Measurements from ENCODE around the gene TAF5L. TPM values are rescaled to one million over a fixed set of nuclear protein-coding genes. Genes with fewer than 3 reads are reported as not detected.
"Not testable (repeated sequence)": the region's sequence is repeated elsewhere in the genome, so short reads cannot be mapped to it uniquely, and the experiment has no call there.

TAF5L gene
- polyA plus RNA-seq, 1 experiment = 17.3 TPM

DNA sequence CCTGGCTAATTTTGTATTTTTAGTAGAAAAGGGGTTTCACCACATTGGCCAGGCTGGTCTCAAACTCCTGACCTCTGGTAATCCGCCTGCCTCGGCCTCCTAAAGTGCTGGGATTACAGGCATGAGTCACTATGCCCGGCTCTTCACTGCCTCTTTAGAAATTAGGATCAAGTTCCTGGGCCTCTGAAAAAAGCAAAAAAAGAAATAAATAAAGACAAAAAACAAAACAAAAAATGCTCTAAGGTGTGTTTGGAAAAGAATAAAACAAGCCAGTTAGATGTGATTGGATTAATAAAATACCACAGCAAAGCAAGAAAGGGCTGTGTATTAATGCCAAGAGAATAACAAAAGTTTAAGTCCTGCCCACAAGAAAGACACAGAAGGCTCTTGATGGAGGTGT, 63.2 kb downstream of the TAF5L start:
- ChIA-PET CTCF (no interaction called here), POLR2A (no interaction called here)
- no peak for DNase-seq (ENCODE audit: low read depth, low spot score)
- TF ChIP-seq, protein P1, sequence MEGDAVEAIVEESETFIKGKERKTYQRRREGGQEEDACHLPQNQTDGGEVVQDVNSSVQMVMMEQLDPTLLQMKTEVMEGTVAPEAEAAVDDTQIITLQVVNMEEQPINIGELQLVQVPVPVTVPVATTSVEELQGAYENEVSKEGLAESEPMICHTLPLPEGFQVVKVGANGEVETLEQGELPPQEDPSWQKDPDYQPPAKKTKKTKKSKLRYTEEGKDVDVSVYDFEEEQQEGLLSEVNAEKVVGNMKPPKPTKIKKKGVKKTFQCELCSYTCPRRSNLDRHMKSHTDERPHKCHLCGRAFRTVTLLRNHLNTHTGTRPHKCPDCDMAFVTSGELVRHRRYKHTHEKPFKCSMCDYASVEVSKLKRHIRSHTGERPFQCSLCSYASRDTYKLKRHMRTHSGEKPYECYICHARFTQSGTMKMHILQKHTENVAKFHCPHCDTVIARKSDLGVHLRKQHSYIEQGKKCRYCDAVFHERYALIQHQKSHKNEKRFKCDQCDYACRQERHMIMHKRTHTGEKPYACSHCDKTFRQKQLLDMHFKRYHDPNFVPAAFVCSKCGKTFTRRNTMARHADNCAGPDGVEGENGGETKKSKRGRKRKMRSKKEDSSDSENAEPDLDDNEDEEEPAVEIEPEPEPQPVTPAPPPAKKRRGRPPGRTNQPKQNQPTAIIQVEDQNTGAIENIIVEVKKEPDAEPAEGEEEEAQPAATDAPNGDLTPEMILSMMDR (IDR thresholded peaks at IDR 0.05; ENCODE audit: low read depth, low read length) = no peak
- Histone ChIP-seq H3K27ac (ENCODE audit: low read depth, low read length) (no peak overlapping the region), H3K27me3 (ENCODE audit: control insufficient read depth, insufficient read depth, low read length) (no peaks in the 10 kb centered on the region), H3K4me3 (ENCODE audit: low read depth, low read length) (no peak overlapping the region), H3K9me3 (ENCODE audit: control insufficient read depth, insufficient read depth, low read length) (no peaks in the 10 kb centered on the region; the same call in 1 of the 2 replicates)

DNA sequence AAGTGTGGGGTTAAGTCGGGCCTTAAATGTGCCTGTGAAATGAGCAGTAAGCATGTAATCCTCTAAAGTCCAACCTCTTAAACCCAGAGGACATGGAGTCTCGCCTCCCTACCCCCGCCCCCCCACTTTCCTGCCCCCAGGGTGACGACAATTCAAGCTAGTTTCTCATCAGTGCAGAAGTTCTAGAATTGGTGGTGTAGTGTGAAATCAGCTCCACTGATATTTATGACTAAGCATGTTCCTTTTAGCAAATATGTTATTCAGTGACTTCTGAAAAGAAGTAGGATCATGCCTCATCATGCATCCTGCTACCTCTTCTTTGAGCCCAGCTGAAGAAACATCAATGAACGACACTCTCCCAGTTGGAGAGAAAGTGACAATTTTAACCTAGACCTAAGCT, 64.8 kb downstream of the TAF5L start:
- H3K4me3 ChIP-seq (ENCODE audit: low read depth, low read length) = no peak overlapping the region
- DNase-seq (ENCODE audit: low read depth, low spot score) = no peak
- ChIA-PET CTCF (interaction anchor here (0.6 to 1.1 kb wide), 2 partner anchors 22 to 63 kb away, joined by 3 to 4 read pairs; no protein-coding TSS in a partner anchor), POLR2A (no interaction called here)
- TF ChIP-seq, protein P1 (IDR thresholded peaks at IDR 0.05; ENCODE audit: low read depth, low read length) = no peak
- H3K27ac ChIP-seq (ENCODE audit: low read depth, low read length) = no peak overlapping the region
- no peaks in the 10 kb centered on the region for H3K27me3 ChIP-seq (ENCODE audit: control insufficient read depth, insufficient read depth, low read length)
- H3K9me3 ChIP-seq (ENCODE audit: control insufficient read depth, insufficient read depth, low read length) = no peaks in the 10 kb centered on the region; the same call in 1 of the 2 replicates

DNA sequence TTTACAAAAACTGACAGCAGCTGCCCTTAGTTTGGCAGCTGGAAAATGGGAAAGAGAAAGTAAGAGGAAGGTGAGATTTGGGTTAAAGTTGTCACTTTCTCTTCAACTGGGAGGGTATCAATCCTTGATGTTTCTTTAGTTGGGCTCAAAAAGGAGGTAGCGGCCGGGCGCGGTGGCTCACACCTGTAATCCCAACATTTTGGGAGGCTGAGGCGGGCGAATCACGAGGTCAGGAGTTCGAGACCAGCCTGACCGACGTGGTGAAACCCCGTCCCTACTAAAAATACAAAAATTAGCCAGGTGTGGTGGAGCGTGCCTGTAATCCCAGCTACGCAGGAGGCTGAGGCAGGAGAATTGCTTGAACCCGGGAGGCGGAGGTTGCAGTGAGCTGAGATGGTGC, 65.8 kb downstream of the TAF5L start:
- H3K4me3 ChIP-seq (ENCODE audit: low read depth, low read length); H3K27ac ChIP-seq (ENCODE audit: low read depth, low read length); DNase-seq (ENCODE audit: low read depth, low spot score); H3K9me3 ChIP-seq (ENCODE audit: control insufficient read depth, insufficient read depth, low read length); POLR2A ChIA-PET; CTCF ChIA-PET; H3K27me3 ChIP-seq (ENCODE audit: control insufficient read depth, insufficient read depth, low read length): not testable (repeated sequence)

DNA sequence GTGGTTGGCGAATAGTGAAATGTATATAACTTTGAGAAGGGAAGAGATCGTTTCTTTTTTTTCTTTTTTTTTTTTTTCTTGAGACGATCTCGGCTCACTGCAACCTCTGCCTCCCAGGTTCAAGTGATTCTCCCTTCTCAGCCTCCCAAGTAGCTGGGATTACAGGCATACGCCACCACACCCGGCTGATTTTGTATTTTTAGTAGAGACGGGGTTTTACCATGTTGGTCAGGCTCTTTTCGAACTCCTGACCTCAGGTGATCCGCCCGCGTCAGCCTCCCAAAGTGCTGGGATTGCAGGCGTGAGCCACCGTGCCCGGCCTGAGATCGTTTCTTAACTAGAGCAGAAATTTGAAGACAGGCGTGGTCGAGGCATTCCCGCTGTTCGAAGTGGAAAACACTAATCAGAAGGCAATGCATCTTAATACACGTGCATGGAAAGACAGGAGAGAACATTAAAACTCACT, 66.6 kb downstream of the TAF5L start:
- ChIA-PET POLR2A (interaction anchor here (1.2 to 1.4 kb wide), 2 partner anchors 51 to 67 kb away, joined by 9 to 10 read pairs; partner anchors contain the start of genes NUP133, TAF5L and URB2), CTCF (interaction anchor here (0.6 to 2.6 kb wide), 32 partner anchors 11 to 1589 kb away, joined by 3 to 22 read pairs (median 4); partner anchors contain the start of gene URB2)
- H3K27me3 ChIP-seq (ENCODE audit: control insufficient read depth, insufficient read depth, low read length); H3K9me3 ChIP-seq (ENCODE audit: control insufficient read depth, insufficient read depth, low read length); DNase-seq (ENCODE audit: low read depth, low spot score): not testable (repeated sequence)
- peak overlapping the region; percentile 81 for H3K4me3 ChIP-seq (ENCODE audit: low read depth, low read length)
- peak overlapping the region; percentile 21 for H3K27ac ChIP-seq (ENCODE audit: low read depth, low read length)

DNA sequence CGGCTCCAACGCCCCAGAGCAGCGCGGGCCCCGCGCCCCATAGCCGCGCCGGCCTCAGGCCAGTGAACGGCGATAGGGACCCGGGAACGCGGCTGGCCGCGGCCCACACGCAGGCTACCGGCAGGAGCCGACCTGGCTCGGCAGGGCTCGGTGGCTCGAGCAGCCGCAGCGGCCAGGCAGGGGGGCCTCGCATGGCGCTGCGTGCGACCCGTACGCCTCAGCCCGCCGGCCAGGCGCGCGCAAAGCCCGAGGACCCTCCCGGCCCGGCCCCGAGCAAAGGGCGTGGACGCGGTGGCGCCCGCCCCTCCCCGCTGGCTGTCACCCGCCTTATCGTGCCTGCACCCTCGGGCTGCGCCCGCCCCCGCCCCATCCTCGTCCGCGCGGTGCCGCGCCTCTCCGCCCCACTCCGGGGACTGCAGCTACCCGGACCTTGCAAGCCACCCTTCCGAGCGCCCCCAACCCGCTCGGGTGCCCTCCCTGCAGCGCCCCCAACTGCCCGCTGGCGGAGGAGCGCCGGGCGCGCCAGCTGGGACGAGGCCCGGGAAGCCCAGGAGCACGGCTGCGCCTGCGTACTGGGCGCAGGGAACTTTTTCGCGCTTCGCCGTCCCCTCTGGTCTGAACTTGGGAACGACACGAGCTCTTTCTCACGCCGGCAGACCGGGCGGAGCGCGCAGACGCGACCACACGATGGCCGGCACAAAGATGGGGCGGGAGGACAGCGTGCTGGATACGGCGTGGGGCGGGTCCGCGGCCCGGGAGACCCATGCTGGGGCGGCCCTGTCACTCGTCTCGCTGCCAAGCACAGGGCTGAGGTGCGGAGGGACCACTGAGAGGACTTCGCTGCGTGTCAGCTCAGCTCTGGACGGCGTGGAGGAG, 67.2 kb downstream of the TAF5L start, which contains the start of gene ABCB10:
ABCB10 (minus strand) TSS at position 248 of the 876 bp plus-strand sequence; CDS start at position 193, 55 bp downstream.
- TF ChIP-seq, protein P1 (IDR thresholded peaks at IDR 0.05; ENCODE audit: low read depth, low read length) = peak; percentile 74
- Histone ChIP-seq H3K27ac (ENCODE audit: low read depth, low read length) (peak within 1 kb of the TSS; percentile 21), H3K27me3 (ENCODE audit: control insufficient read depth, insufficient read depth, low read length) (no peaks in the 10 kb centered on the region), H3K4me3 (ENCODE audit: low read depth, low read length) (peak within 1 kb of the TSS; percentile 81), H3K9me3 (ENCODE audit: control insufficient read depth, insufficient read depth, low read length) (no peaks in the 10 kb centered on the region; the same call in 1 of the 2 replicates)
- CTCF ChIA-PET = interaction anchor here (0.6 to 2.6 kb wide), 34 partner anchors 10 to 1589 kb away, joined by 3 to 22 read pairs (median 4); partner anchors contain the start of gene URB2
- POLR2A ChIA-PET = interaction anchor here (0.6 to 1.4 kb wide), 4 partner anchors 50 to 76 kb away, joined by 3 to 10 read pairs (median 7); partner anchors contain the start of genes NUP133, TAF5L and URB2
- peak; percentile 87 for DNase-seq (ENCODE audit: low read depth, low spot score)
